Iris pigment epithelial cell (primary cell): Measurements from ENCODE around the gene WFDC5.
"Not testable (repeated sequence)": the region's sequence is repeated elsewhere in the genome, so short reads cannot be mapped to it uniquely, and the experiment has no call there.

Experiments
- DNase-seq: peaks from one replicate; pipeline ENCODE4 v3.0.0-alpha.2; 2011; ENCODE audit warnings: low read depth

Gene WFDC5, protein sequence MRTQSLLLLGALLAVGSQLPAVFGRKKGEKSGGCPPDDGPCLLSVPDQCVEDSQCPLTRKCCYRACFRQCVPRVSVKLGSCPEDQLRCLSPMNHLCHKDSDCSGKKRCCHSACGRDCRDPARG

DNA sequence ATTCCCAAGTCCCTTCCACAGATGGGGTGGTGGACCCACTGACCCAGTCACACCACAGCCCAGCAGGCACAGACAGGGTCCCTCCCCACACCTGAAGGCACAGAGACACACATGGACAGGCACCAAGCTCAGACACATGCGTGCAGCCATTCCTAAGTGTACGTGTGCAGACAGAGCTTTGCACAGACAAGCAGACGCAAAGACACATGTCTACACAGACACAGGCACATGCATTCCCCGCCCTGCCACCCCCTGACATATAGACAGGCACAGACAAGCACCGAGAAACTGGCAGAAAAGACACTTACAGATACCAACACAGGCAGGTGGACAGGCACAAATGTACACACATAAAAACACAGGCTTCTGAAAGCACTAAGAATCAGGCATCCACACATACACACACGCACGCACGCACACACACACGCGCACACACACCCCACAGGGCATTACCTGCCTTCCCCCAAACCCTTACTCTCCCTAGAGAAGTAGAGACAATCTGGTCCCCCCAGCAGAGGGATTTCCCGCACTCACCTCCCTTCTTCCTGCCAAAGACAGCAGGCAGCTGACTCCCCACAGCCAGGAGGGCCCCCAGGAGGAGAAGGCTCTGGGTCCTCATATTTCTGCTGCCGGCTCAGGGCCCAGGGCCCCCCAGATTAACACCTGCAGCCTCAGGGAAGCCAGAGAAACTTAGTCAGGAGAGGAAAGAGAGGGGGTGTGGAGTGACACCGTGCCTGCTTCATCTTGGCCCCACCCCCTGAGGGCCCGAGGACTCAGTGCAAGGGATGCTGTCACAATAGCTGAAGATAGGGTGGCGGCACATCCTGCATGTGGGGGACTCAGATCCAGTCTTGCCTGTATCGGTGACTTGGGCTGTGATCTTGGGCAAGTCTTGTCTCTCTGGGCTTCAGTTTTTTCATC, at the start of gene WFDC5:
TSS of gene WFDC5 (minus strand) at position 710 of the 921 bp plus-strand sequence. CDS start at position 619, 91 bp downstream.
- DNase-seq: no peak

DNA sequence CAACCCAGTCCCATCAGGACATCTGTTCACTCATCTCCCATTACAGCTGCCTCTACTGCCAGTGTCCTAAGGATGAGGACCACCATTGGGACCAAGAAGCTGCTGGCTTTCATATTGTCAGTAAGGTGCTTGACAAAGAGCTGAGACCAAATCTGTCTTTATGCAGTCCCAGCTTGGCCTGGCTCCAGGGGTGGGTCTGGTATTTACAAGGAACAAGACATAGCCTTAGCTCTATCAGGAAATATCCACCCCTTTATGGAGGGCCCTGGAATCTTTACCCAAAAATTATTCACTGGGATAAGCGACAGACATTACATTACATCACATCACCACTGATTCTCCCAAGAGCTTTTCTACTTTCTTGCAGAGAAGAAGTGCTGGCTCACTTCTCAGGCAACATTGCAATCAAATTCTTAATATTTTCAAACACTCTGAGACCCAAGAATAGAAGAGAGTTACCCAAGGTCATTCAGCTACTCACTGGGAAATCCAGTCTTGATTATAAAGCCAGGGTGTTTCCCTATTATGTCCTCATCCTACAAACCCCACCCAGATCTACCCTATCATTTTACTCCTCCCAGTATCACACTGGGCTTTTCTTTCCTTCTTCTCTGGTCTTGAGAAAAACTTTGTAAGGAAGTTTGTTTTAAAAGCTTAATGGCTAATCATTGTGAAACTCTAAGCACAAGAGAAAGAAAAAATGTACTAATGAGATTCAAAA, 48.3 kb upstream of the WFDC5 start:
- no peak for DNase-seq

DNA sequence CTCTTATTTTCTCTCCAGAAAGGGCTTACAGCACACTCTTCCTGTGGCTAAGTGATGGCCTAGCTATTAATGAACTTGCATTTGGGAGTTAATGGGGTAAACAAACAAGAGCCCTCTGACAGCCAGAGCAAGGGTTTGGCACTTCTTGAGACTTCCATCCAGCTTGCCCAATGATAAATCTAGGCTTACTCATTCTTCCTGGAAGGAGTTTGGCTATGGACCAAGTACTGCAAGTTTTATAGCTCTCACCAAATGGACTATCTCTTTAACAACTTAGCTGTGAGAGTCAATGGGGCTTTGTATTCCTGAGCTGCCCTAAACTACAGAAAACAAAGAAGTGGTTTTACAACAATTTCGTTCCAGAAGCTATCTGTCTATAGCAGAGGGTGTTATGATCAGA, 43.0 kb upstream of the WFDC5 start:
- peak; percentile 81 for DNase-seq

DNA sequence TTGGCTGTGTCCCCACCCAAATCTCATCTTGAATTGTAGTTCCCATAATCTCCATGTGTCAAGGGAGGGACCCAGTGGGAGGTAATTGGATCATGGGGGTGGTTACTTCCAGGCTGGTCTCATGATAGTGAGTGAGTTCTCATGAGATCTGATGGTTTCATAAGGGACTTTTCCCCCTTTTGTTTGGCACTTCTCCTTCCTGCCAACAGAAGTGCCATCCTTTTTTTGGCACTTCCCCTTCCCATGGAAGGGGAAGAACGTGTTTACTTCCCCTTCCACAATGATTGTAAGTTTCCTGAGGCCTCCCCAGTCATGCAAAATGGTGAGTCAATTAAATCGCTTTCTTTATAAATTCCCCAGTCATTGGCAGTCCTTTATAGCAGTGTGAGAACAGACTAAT, 41.7 kb upstream of the WFDC5 start:
- no peak for DNase-seq

DNA sequence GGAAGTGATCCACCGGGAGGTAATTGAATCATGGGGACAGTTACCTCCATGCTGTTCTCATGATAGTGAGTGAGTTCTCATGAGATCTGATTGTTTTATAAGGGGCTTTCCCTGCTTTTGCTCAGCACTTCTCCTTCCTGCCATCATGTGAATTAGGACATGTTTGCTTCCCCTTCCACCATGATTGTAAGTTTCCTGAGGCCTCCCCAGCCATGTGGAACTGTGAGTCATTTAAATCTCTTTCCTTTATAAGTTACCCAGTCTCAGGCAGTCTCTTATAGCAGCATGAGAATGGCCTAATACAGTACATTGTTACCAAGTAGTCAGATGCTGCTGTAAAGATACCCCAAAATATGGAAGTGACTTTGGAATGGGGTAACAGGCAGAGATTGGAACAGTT, 39.8 kb upstream of the WFDC5 start:
- DNase-seq: not testable (repeated sequence)

DNA sequence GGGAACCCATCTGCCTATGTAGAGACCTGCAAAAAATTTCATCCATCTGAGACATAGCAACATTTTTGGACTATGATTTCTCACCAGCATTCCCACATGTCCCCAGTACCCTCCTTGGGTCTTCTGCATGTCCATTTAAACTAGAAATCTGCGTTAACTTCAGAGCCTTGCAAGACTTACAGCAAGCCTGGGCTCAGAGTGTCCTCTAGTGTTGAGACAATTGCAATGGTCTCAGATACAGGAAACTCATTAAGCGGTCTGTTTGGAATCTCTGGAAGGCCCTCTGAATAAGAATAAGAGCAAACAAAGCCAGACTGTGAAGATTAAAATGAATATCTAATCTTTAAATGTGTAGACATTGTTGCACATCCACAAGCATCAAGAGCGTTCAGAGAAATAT, 39.2 kb upstream of the WFDC5 start:
- DNase-seq: no peak

DNA sequence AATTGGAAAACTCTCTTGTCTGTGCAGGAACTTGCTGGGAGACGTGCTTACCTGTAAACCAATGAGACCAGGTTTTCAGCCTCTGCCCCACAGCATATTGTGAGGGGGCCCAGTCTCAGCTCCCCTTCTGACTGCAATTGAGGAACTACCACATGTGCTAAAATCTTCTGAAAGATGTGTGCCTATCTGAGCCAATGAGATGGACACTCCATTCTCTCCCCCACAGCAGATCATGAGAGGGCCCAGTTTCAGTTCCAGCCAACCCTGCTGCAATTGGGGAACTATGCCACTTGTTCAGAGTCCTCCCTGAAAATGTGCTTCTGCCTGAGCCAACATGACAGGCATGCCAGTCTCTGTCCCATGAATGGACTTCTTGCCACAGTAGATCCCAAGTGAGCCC, 38.8 kb upstream of the WFDC5 start:
- no peak for DNase-seq

DNA sequence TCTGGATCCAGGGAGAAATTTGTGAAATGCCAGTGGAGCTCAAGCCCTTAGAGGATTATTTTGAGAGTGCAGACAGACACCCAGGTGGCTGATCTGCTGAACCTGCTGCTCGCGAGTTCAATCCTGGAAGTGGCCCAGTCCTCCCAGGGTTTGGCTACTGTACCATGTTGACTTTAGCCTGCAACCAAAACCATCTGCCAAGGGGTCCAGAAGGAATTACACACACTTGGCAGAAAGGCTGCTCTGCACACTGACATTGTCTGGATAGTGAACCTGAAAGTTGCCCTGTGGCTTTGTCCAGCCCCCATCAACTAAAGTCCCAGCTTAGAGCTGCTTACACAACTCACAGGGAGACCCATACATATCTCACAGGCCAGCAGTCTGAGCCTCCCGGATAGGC, 38.2 kb upstream of the WFDC5 start:
- no peak for DNase-seq

DNA sequence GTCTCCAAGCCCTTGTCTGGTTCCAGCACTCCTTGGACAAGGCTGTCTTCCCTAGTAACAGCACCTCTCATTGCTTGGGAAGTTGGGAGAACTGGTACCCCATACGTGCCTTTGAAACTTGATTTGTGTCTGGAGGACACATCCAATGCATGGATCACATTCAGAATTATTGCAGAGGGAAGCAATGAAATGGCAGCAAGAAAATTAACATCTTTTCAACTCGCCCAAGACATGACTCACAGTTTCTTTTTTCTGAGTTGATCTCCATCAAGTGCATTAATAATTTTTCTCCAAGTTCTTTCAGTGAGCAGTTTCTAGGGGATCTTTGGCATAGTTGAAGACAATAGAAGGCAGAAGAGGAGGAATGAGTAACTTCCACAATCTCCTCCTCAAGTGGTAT, 37.4 kb upstream of the WFDC5 start:
- DNase-seq: no peak

DNA sequence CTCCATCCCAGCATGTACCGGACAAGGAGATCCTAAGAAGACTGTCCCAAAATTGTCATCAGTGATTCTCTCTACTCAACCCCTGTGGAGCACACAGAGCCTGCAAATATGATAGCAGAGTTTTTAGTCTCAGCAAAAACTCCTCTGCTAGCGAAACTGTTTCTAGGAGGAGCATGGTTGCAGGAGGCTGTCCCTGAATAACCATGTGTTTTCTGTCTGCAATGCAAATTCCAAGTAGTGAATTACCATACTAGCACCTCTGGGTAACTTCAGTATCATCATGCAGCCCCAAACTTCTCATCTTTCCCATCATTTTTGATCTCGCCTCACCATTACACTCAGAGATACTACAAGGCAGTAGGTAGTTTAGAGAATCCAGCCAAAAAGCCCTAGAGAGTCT, 34.1 kb upstream of the WFDC5 start:
- no peak for DNase-seq

DNA sequence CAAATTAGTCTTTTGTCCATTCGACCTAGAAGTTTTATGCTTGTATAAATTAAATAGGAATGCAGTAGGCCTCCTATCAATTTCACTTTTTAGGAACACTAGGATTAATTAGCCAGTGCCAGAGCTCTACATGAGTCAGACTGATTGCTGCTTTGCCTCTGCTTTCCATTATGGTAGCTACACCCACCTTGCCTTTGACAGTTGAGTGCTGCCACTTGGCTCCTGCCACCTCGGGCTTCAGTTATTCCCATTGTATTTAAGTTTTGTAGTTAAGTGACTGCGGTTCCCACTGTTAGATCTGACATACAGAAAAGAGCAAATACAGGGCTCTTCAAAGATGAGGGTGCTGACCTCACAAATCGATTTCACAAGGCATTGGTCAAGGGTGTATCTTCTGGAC, 25.9 kb upstream of the WFDC5 start:
- no peak for DNase-seq

DNA sequence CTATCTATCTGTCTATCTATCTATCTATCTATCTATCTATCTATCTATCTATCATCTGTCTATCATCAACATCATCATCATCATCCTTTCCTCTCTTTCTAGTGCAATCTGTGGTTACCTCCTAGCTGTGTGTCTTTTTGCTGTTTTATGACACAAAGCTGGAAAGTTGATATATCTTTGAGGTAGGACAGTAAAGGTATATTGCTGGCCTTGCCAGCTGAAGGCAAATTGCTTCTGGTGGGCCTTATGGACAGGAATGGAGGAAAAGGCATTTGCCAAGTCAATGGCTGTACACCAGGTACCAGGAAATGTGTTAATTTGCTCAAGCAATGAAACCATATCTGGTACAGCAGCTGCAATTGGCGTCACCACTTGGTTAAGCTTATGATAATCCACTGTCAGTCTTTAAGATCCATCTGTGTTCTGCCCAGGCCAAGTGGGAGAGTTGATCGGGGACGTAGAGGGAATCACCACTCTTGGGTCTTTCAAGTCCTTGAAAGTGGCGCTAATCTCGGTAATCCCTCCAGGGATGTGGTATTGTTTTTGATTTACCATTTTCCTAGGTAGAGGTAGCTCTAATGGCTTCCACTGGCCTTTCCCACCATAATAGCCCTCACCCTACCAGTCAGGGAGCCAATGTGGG, 24.9 kb upstream of the WFDC5 start:
- DNase-seq: not testable (repeated sequence)

DNA sequence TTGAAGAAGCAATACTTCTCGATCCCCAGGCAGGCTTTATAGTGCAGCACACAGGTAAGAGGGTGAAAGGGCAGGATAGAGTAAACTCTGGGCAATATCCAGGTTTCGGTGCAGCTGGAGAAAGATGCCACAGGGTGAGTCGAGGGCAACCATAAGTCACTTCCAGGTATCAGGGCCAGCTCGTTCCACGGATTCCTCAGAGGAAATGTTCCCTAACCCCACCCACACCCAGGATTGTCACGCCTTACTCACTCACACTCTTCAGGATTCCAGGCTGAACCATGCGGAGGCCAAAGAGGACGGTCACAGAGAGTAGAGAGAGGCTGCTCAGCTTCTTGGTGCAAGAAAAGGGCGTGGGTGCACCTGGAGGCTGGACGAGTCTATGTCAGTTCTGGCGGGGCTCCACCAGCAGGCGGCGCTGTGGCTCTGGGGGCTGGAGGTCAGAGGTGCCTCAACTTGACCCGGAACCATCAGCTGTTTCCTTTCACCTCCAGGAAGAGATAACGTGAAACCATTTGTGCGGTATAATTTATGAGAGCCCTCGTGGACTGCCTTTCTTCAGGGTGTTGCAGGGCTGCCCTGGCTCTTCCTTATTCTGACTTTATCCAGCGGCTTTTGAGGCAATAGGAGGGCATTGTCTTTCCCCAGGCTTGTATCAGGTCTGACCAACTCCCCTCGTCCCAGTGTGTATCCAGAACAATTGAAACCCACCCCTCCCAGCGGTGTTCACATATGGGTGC, 23.8 kb upstream of the WFDC5 start:
- DNase-seq: peak; percentile 11

DNA sequence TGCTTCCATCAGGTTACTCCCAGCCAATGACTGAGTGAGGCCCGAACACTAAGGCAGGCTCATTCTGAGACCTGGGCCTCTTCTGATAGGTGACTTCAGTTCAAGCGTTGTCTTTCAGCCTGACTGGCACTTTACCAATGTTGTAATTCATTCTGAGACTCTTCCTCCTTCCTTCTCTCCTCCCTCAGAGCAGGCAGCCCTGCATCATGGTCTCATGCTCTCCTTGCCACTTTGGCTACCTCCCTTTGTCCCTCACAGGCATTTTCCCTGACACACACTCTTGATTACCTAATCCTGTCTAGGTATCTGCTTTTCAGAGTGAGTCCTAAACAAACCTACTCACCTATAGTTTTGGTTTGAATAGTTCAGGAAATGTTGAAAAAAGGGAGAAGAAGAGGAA, 21.9 kb upstream of the WFDC5 start:
- DNase-seq: no peak

DNA sequence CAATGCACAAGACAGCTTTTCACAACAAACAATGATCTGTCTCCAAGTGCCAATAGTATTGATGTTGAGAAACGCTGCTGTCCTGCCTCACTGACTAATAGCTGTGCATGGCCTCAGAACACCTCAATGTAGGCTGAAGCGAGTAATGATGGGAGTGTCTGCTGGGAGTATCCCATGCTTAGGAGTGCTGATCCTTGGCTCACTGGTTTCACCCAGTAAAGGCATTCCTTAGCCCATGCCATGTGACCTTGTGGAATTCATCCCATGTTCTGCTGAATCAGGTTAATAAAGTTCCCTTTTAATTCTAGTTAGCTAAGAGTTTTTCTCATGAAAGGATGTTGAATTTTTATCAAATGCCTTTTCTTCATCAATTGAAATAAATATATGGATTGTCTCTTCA, 13.1 kb upstream of the WFDC5 start:
- no peak for DNase-seq

DNA sequence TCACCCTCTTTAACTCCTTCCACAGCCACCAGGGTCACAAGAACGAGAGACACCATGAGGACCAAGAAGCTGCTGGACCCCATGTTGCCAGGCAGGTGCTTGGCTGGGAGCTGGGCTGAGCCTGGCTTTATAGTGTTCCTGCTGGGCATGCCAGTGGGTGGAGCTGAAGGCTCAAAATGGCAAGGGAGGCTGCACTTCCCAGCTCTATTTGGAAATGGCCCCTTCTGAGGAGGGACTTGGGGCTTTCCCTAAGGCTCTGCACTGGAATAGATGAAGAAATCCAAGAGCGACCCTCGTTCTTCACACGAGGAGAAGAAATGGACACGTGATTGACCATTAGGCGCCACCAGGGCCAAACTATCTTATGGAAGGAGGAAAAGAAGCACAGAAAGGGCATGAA, 9.4 kb upstream of the WFDC5 start, which contains the start of gene WFDC12:
TSS of gene WFDC12 (minus strand) at position 101 of the 400 bp plus-strand sequence. CDS start at position 83, 18 bp downstream.
- DNase-seq: no peak

DNA sequence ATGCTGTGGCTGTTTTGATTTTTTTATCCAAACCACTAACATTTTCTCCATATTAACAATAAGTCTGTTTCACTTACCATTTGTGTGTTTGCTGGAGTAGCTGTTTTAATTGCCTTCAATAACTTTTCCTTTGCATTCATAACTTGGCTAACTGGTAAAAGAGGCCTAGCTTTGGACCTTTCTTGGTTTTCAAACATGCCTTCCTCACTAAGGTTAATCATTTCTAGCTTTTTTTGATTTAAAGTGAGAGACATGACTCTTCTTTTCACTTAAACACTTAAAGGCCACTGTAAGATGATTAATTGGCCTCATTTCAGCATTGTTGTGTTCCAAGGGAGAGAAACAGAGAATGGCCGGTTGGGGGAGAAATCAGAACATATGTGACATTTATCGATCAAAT, 6.4 kb upstream of the WFDC5 start:
- DNase-seq: no peak

DNA sequence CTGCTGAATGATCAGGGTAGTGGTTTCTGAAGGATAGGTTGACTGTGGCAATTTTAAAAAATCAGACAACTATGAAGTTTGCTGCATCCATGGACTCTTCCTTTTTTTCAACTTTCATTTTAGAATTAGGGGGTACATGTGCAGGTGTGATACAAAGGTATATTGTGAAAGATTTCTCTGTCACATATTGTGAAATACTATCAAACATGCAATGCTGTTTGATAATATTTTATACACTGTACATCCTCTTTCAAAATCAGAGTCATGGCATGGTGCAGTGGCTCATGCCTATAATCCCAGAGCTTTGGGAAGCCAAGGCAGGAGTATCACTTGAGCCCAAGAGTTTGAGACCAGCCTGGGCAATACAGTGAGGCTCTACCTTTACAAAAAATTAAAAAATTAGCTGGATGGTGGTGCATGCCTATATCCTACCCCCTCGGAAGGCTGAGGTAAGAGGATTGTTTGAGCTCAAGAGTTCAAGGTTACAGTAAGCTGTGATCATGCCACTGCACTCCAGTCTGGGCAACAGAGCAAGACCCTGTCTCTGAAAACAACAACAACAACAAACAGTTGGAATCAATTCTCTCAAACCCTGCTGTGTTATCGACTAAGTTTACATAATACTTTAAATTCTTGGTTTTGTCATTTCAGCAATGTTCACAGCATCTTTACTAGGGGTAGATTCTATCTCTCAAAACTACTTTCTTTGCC, 4.7 kb upstream of the WFDC5 start:
- DNase-seq: no peak

DNA sequence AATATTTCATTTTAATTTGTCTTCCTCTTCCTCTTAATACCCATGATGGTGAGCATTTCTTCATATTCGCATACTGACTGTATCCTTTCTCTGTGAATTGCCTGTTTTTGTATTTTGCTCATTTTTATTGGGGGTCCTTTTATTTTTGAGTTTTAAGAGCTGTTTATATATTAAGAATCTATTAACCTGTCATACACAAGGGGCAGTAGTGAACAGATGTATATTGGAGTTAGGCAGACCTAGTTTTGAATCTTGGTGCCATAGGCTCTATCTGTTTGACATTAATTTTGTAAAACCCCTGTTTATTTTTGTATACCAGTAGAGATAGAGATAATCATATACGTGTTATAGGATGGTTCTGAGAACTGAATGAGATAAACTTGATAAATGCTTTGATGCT, 3.1 kb upstream of the WFDC5 start:
- no peak for DNase-seq

DNA sequence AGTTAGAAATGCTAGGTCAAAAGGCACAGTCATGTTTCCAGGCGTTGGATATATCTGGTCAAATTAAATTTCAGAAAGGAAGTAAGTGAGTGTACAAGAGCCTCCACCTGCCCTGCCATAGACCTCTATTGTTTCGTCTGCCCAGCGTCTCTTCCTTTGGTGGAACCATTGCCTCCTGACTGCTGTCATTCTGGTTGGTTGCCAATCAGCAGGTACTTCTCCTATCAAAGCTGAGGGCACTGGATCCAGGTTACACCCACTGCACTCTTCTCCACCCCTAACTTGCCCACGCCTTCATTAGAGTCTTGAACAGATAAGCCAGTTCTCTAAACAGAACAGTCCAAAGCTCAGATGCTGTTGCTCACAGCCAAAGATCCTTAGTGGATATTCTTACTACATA, 2.6 kb upstream of the WFDC5 start:
- DNase-seq: no peak

DNA sequence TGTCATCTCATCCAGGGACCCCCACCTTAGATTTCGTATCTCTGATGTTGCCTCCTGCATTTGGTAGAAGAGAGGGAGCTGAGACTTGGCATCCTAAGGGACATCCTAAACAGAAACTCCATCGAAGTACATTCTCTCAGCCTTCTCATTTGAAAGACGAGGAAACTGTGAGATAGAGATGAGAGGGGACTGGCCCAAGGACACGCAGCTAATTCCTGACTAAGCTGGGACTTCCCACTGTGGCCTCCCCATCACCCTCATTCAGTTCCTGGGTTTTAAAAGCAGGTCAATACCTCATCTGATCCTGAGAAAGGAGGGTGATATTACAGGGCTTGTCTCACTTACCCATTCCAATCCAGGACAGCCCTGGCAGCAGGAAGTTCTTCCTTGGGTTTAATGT, 855 bp upstream of the WFDC5 start:
- DNase-seq: no peak
